K562 (cell line): Measurements from ENCODE around the gene DUS4L.

Experiments
- BDP1 ChIP-seq: IDR thresholded peaks from 3 replicates; pipeline ENCODE4 v1.6.1; 2011; ENCODE audit not compliant: insufficient read length, insufficient read depth
- CCAR2 ChIP-seq: fragments of 200-400 bp; formaldehyde crosslinking; IDR thresholded peaks from 2 replicates; pipeline ENCODE4 v1.6.1; 2017; ENCODE audit warnings: mild to moderate bottlenecking, low read depth, low read length
- EZH2 ChIP-seq: IDR thresholded peaks from 2 replicates; pipeline ENCODE4 v1.6.1; 2012; ENCODE audit warnings: low read depth, mild to moderate bottlenecking, inconsistent platforms, low read length, borderline replicate concordance
- FOXK2 ChIP-seq, 2 experiments: fragments of 450-650 bp; IDR thresholded peaks in 1 of 2; conservative IDR thresholded peaks in 1 of 2; 2 replicates each; pipeline ENCODE4 v1.6.1; 2016; ENCODE audit warnings: low read depth in 2 of 2, mild to moderate bottlenecking in 1 of 2
- MYBL2 ChIP-seq, 2 experiments: fragments of 450-650 bp in 1 of 2; sonication (generic) in 1 of 2; formaldehyde crosslinking in 1 of 2; IDR thresholded peaks; 2 replicates each; pipeline versions ENCODE4 v1.6.1 to v1.8.1; 2017 to 2022; ENCODE audit warnings: borderline replicate concordance in 1 of 2, inconsistent platforms in 1 of 2, low read depth in 1 of 2, mild to moderate bottlenecking in 1 of 2, missing genetic modification reagents in 1 of 2, moderate library complexity in 1 of 2
- POLR2A ChIP-seq: fragments of 450-650 bp; conservative IDR thresholded peaks from 2 replicates; pipeline ENCODE4 v1.6.1; 2016
- RFX5 ChIP-seq: IDR thresholded peaks from 2 replicates; pipeline ENCODE4 v1.6.1; 2011; ENCODE audit warnings: low read depth, mild to moderate bottlenecking, improper control_type of control experiment, low read length
- SP2 ChIP-seq: IDR thresholded peaks from 2 replicates; pipeline ENCODE4 v1.6.1; 2011; ENCODE audit warnings: mild to moderate bottlenecking, low read depth, low read length, moderate library complexity; ENCODE audit not compliant: poor library complexity, severe bottlenecking; ENCODE audit errors: extremely low read depth
- ZNF197 ChIP-seq: fragments of 200-800 bp; sonication (Bioruptor generic); IDR thresholded peaks from 2 replicates; pipeline ENCODE4 v1.6.1; 2016; ENCODE audit warnings: low read depth, missing genetic modification characterization, missing compliant biosample characterization
- TF ChIP-seq, protein P1 (sequence below), 3 experiments: IDR thresholded peaks in 2 of 3; conservative IDR thresholded peaks in 1 of 3; 2 replicates each; pipeline ENCODE4 v1.5.1; 2011 to 2012; ENCODE audit warnings: low read length in 3 of 3, mild to moderate bottlenecking in 3 of 3, control low read depth in 2 of 3, improper control_type of control experiment in 1 of 3, inconsistent platforms in 1 of 3, low read depth in 1 of 3, mixed read lengths in 1 of 3, moderate library complexity in 1 of 3; ENCODE audit not compliant: insufficient read depth in 2 of 3
- TF ChIP-seq, protein P2 (sequence below): sonication (generic); formaldehyde crosslinking; IDR thresholded peaks from 2 replicates; pipeline ENCODE4 v1.5.0; 2020; ENCODE audit warnings: missing genetic modification reagents
- TF ChIP-seq, protein P3 (sequence below), 2 experiments: fragments of 450-650 bp in 1 of 2; sonication (generic) in 1 of 2; formaldehyde crosslinking in 1 of 2; IDR thresholded peaks in 1 of 2; conservative IDR thresholded peaks in 1 of 2; 2 replicates each; pipeline versions ENCODE4 v1.6.1 to v1.8.1; 2016 to 2023; ENCODE audit warnings: mild to moderate bottlenecking in 2 of 2, moderate library complexity in 2 of 2, inconsistent platforms in 1 of 2, missing genetic modification reagents in 1 of 2
- TF ChIP-seq, protein P4 (sequence below): fragments of 450-650 bp; IDR thresholded peaks from 2 replicates; pipeline ENCODE4 v1.7.1; 2018; ENCODE audit warnings: mild to moderate bottlenecking, low read depth; ENCODE audit not compliant: partially characterized antibody

DNA sequence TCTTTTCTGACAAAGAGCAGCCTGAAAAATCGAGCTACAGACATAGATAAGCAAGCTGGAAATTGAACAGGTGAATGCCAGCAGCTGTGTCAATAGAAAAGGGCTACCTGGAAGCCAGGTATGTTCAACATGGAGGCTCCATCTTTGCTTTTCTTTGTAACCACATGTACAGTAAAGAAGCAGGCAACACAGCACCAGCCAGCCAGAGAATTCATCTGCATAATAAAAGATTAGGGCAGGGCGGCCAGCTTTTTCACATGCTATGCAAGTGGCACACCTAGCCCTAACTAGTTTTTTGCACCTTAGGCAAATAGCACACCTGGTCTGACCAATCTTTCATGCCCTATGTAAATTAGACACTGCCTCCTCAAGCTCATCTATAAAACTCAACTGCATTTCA, 25.8 kb upstream of the DUS4L start:
- TF ChIP-seq, protein P1, sequence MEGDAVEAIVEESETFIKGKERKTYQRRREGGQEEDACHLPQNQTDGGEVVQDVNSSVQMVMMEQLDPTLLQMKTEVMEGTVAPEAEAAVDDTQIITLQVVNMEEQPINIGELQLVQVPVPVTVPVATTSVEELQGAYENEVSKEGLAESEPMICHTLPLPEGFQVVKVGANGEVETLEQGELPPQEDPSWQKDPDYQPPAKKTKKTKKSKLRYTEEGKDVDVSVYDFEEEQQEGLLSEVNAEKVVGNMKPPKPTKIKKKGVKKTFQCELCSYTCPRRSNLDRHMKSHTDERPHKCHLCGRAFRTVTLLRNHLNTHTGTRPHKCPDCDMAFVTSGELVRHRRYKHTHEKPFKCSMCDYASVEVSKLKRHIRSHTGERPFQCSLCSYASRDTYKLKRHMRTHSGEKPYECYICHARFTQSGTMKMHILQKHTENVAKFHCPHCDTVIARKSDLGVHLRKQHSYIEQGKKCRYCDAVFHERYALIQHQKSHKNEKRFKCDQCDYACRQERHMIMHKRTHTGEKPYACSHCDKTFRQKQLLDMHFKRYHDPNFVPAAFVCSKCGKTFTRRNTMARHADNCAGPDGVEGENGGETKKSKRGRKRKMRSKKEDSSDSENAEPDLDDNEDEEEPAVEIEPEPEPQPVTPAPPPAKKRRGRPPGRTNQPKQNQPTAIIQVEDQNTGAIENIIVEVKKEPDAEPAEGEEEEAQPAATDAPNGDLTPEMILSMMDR (IDR thresholded peaks at IDR 0.05 in 2 of 3, conservative IDR thresholded peaks at IDR 0.05 in 1 of 3; ENCODE audit: insufficient read depth in 2 of 3, low read depth in 1 of 3, low read length in 3 of 3) = no peak
- TF ChIP-seq, protein P2, sequence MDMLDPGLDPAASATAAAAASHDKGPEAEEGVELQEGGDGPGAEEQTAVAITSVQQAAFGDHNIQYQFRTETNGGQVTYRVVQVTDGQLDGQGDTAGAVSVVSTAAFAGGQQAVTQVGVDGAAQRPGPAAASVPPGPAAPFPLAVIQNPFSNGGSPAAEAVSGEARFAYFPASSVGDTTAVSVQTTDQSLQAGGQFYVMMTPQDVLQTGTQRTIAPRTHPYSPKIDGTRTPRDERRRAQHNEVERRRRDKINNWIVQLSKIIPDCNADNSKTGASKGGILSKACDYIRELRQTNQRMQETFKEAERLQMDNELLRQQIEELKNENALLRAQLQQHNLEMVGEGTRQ (CRISPR knock-in tag) = no peak
- TF ChIP-seq SP2 = no peak
- TF ChIP-seq, protein P3, sequence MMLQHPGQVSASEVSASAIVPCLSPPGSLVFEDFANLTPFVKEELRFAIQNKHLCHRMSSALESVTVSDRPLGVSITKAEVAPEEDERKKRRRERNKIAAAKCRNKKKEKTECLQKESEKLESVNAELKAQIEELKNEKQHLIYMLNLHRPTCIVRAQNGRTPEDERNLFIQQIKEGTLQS (IDR thresholded peaks at IDR 0.05) = no peak
- TF ChIP-seq, protein P3 (CRISPR knock-in tag; conservative IDR thresholded peaks at IDR 0.05) = no peak
- TF ChIP-seq, protein P4, sequence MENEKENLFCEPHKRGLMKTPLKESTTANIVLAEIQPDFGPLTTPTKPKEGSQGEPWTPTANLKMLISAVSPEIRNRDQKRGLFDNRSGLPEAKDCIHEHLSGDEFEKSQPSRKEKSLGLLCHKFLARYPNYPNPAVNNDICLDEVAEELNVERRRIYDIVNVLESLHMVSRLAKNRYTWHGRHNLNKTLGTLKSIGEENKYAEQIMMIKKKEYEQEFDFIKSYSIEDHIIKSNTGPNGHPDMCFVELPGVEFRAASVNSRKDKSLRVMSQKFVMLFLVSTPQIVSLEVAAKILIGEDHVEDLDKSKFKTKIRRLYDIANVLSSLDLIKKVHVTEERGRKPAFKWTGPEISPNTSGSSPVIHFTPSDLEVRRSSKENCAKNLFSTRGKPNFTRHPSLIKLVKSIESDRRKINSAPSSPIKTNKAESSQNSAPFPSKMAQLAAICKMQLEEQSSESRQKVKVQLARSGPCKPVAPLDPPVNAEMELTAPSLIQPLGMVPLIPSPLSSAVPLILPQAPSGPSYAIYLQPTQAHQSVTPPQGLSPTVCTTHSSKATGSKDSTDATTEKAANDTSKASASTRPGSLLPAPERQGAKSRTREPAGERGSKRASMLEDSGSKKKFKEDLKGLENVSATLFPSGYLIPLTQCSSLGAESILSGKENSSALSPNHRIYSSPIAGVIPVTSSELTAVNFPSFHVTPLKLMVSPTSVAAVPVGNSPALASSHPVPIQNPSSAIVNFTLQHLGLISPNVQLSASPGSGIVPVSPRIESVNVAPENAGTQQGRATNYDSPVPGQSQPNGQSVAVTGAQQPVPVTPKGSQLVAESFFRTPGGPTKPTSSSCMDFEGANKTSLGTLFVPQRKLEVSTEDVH = no peak
- TF ChIP-seq POLR2A = no peak
- no peak for TF ChIP-seq ZNF197
- no peak for TF ChIP-seq EZH2
- no peak for TF ChIP-seq MYBL2 (IDR thresholded peaks at IDR 0.05; ENCODE audit: low read depth)
- no peak for TF ChIP-seq MYBL2 (CRISPR knock-in tag; IDR thresholded peaks at IDR 0.05; ENCODE audit: borderline replicate concordance)
- TF ChIP-seq CCAR2 = no peak
- no peak for TF ChIP-seq BDP1
- TF ChIP-seq FOXK2 (conservative IDR thresholded peaks at IDR 0.05 in 1 of 2, IDR thresholded peaks at IDR 0.05 in 1 of 2; ENCODE audit: low read depth in 2 of 2) = no peak
- TF ChIP-seq RFX5 = no peak
